ENCODE results near the gene DUOX2.

DNA sequence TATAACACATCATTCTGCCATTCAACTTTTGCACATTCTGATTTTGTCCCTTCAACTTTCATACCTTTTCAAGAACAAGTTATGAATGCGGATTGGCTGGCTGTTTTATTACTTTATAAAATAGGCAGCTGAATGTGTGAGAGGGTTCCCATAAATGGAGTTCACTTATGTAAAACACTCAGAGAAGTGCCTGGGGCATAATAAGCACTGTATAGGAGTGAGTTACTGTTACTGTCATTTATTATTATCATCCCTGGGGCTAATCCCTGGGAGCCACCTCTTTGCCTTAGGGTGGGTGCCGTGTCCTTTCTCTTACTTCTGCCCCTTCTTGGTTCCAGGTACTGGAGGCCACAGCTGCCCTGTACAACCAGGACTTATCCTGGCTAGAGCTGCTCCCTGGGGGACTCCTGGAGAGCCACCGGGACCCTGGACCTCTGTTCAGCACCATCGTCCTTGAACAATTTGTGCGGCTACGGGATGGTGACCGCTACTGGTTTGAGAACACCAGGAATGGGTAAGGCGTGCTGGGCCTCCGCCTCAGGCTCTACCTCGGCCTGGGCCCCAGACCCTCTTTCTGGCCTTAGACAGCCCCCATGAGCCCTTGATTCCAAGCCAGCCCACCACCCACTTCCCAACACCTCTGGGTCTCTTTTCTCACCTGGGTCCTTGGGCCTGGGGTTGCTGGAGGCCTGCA is 26.7 kb upstream of the DUOX2 start:
- no peak for TF ChIP-seq YY1 (IDR thresholded peaks at IDR 0.05; ENCODE audit: low read depth)
- no peak for TF ChIP-seq TAF1 (IDR thresholded peaks at IDR 0.05; ENCODE audit: low read depth)
- no peak for TF ChIP-seq NFIC (IDR thresholded peaks at IDR 0.05)
- TF ChIP-seq EP300 (IDR thresholded peaks at IDR 0.05; ENCODE audit: borderline replicate concordance) = no peak
- TF ChIP-seq RAD21 (IDR thresholded peaks at IDR 0.05; ENCODE audit: low read depth) = no peak
